ENCODE measurements around the gene SHB. TPM values are rescaled to one million over a fixed set of nuclear protein-coding genes. Genes with fewer than 3 reads are reported as not detected.

Gene SHB
- polyA plus RNA-seq, 2 of the 4 experiments (the other 2 are of a cell fraction), result 15.4 to 22.0 TPM

DNA sequence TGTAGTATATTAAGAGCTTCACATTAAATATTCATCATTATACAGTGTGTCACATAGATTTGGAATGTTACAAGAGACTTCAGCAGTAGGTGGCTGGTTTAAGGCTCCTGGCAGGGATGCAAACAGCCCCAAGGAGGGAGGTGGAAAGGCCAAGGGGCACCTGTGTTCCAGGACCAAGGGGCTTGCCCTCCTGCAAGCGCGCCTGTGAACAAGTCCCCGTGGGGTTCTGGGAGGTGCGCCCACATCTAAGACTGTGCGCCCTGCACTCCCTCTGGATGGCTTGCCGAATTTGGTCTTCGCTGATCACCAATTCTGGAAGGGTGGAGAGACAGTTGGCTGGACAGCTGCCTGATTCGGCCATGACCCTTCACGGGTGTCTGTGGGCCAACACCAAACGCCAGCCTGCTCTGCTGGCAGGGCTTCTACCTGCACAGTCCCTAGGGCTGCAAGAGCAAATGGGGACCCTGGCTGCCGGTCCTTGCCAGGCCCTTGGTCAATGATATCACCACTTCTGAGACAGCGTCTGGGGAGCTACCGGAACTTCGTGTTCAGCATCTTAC is 153.0 kb downstream of the SHB start:
- H3K4me1 ChIP-seq, result peaks cover 18% of the 10 kb centered on the region; the same call in 2 of the 3 replicates
- H3K4me2 ChIP-seq, result no peak overlapping the region
- no peaks in the 10 kb centered on the region for H3K9me3 ChIP-seq
- ChIA-PET CTCF (interaction anchor here (0.9 to 6.5 kb wide), 10 partner anchors 10 to 476 kb away, joined by 3 to 55 read pairs (median 6); partner anchors contain the start of gene ALDH1B1), POLR2A (no interaction called here)
- ATAC-seq (no peak), DNase-seq (ENCODE audit: low read depth in 1 of 2, low spot score in 1 of 2) (no peak), FAIRE-seq (no peak)
- H3K4me3 ChIP-seq, result no peak overlapping the region
- no peak overlapping the region; a peak in 1 of 6 replicates for H3K27ac ChIP-seq
- 93% methylated on average over 12 of the region's 14 CpGs for WGBS (ENCODE audit: missing lambda C conversion rate)
- TF ChIP-seq ZSCAN20 (CRISPR knock-in tag; IDR thresholded peaks at IDR 0.05), result no peak
- no peak for TF ChIP-seq HOXB13 (CRISPR knock-in tag; IDR thresholded peaks at IDR 0.05; ENCODE audit: low read depth)

- no peak for ATAC-seq
- FAIRE-seq, result no peak
- ChIA-PET CTCF (interaction anchor here (0.8 to 6.5 kb wide), 53 partner anchors 7 to 518 kb away, joined by 3 to 68 read pairs (median 7); partner anchors contain the start of genes ALDH1B1 and SHB), POLR2A (no interaction called here)
- H3K9me3 ChIP-seq, result no peaks in the 10 kb centered on the region
- H3K4me3 ChIP-seq, result no peak overlapping the region
- H3K4me2 ChIP-seq, result no peak overlapping the region
- TF ChIP-seq FOXS1 (CRISPR knock-in tag; IDR thresholded peaks at IDR 0.05) (no peak), PHF8 (IDR thresholded peaks at IDR 0.05; ENCODE audit: borderline replicate concordance, low read depth) (no peak), SMC3 (IDR thresholded peaks at IDR 0.05) (no peak), CBX8 (IDR thresholded peaks at IDR 0.05) (no peak), NFE2L2 (conservative IDR thresholded peaks at IDR 0.05; ENCODE audit: low read length) (no peak), FOSB (CRISPR knock-in tag; IDR thresholded peaks at IDR 0.05) (no peak), HOXA7 (CRISPR knock-in tag; IDR thresholded peaks at IDR 0.05) (no peak), TP53 (CRISPR knock-in tag; IDR thresholded peaks at IDR 0.05) (no peak), USF2 (IDR thresholded peaks at IDR 0.05) (no peak)
- TF ChIP-seq, protein P1, sequence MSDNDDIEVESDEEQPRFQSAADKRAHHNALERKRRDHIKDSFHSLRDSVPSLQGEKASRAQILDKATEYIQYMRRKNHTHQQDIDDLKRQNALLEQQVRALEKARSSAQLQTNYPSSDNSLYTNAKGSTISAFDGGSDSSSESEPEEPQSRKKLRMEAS (IDR thresholded peaks at IDR 0.05), result no peak
- peaks cover 19% of the 10 kb centered on the region; the same call in 2 of the 3 replicates for H3K4me1 ChIP-seq
- WGBS (ENCODE audit: missing lambda C conversion rate), result 83% methylated on average over 10 of the region's 11 CpGs
- no peak for DNase-seq (ENCODE audit: low read depth in 1 of 2, low spot score in 1 of 2)
- H3K27ac ChIP-seq, result peak overlapping the region in 1 of 2 experiments; percentile 73; a peak in 2 of 6 replicates
Measured at GRCh38 chr9:37914701-37915358, 154.2 kb downstream of the SHB start.

- CTCF ChIA-PET, result interaction anchor here (0.6 to 6.5 kb wide), 107 partner anchors 8 to 519 kb away, joined by 3 to 68 read pairs (median 6); partner anchors contain the start of genes ALDH1B1, DCAF10, SHB and SLC25A51
- Histone ChIP-seq H3K4me1 (peaks cover 26% of the 10 kb centered on the region), H3K27ac (peak overlapping the region; percentile 7 to 73; a peak in 4 of 6 replicates), H3K9me3 (no peaks in the 10 kb centered on the region), H3K4me2 (no peak overlapping the region), H3K4me3 (no peak overlapping the region)
- no peak for TF ChIP-seq HOXA7 (CRISPR knock-in tag; IDR thresholded peaks at IDR 0.05)
- TF ChIP-seq NR3C1 (IDR thresholded peaks at IDR 0.05), result no peak
- no peak for TF ChIP-seq MAFK (IDR thresholded peaks at IDR 0.05; ENCODE audit: partially characterized antibody)
- TF ChIP-seq KDM5A (IDR thresholded peaks at IDR 0.05), result no peak
- TF ChIP-seq, protein P2, sequence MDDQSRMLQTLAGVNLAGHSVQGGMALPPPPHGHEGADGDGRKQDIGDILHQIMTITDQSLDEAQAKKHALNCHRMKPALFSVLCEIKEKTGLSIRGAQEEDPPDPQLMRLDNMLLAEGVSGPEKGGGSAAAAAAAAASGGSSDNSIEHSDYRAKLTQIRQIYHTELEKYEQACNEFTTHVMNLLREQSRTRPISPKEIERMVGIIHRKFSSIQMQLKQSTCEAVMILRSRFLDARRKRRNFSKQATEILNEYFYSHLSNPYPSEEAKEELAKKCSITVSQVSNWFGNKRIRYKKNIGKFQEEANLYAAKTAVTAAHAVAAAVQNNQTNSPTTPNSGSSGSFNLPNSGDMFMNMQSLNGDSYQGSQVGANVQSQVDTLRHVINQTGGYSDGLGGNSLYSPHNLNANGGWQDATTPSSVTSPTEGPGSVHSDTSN (IDR thresholded peaks at IDR 0.05), result no peak
- no peak for TF ChIP-seq SREBF2 (IDR thresholded peaks at IDR 0.05)
- POLR2A ChIA-PET, result interaction anchor here (0.9 to 1.0 kb wide), 2 partner anchors 10 to 103 kb away, joined by 3 to 4 read pairs; partner anchors contain the start of gene SLC25A51
- ATAC-seq, result peak in 1 of 2 experiments; percentile 14; a peak in 3 of 6 replicates
- no peak for FAIRE-seq
- no peak for DNase-seq (ENCODE audit: low read depth in 1 of 2, low spot score in 1 of 2)
- 84% methylated on average over 6 of the region's 8 CpGs for WGBS (ENCODE audit: missing lambda C conversion rate)
Measured at GRCh38 chr9:37914154-37914551, 154.9 kb downstream of the SHB start.

Measured in A549 (cell line).